Skeletal muscle tissue (tissue), 4 donors: Measurements from ENCODE around the gene LHCGR. TPM values are rescaled to one million over a fixed set of nuclear protein-coding genes. Genes with fewer than 3 reads are reported as not detected.
"Not testable (repeated sequence)": the region's sequence is repeated elsewhere in the genome, so short reads cannot be mapped to it uniquely, and the experiment has no call there.

Source experiments
- H3K27ac ChIP-seq: one replicate; pipeline ENCODE4 v1.7.0; 2013; ENCODE audit warnings: mild to moderate bottlenecking, low read depth, low read length, inconsistent platforms
- H3K27me3 ChIP-seq, 3 donors: one replicate each; pipeline ENCODE4 v1.7.0; 2013; ENCODE audit warnings: low read length in 3 of 3; ENCODE audit not compliant: control insufficient read depth in 3 of 3, insufficient read depth in 3 of 3
- H3K36me3 ChIP-seq, 3 donors: one replicate each; pipeline ENCODE4 v1.7.0; 2013; ENCODE audit warnings: low read length in 3 of 3; ENCODE audit not compliant: control insufficient read depth in 3 of 3, insufficient read depth in 3 of 3
- H3K4me1 ChIP-seq, 3 donors: one replicate each; pipeline ENCODE4 v1.7.0; 2013; ENCODE audit warnings: low read length in 3 of 3, mild to moderate bottlenecking in 3 of 3; ENCODE audit not compliant: control insufficient read depth in 3 of 3, insufficient read depth in 3 of 3
- H3K4me3 ChIP-seq, 3 donors: one replicate each; pipeline ENCODE4 v1.7.0; 2013; ENCODE audit warnings: low read length in 3 of 3
- H3K9ac ChIP-seq, 3 donors: one replicate each; pipeline ENCODE4 v1.7.0; 2013; ENCODE audit warnings: low read length in 3 of 3, mild to moderate bottlenecking in 3 of 3, moderate library complexity in 2 of 3, low read depth in 1 of 3
- H3K9me3 ChIP-seq, 3 donors: one replicate each; pipeline ENCODE4 v1.7.0; 2013; ENCODE audit warnings: low read length in 3 of 3; ENCODE audit not compliant: control insufficient read depth in 3 of 3
- total RNA-seq: library from RNA; depleted of rRNA; stranded (reverse); fragments of >200 nt; gene quantifications from one replicate; pipeline ENCODE4 v1.2.3, GENCODE V29; 2014
- donor health status: Osteomylitis.

The LHCGR gene
- total RNA-seq, 1 donor from 2014 or later = 4.2 TPM

GRCh38 chr2:48749291-48750127 lies 6.0 kb downstream of the LHCGR start:
- Histone ChIP-seq H3K4me3 (no peak overlapping the region), H3K9ac (no peak overlapping the region), H3K4me1 (no peaks in the 10 kb centered on the region), H3K27ac (no peak overlapping the region), H3K9me3 (no peaks in the 10 kb centered on the region), H3K27me3 (peaks cover 0 to under 1% (median 0%) of the 10 kb centered on the region in 3 donors), H3K36me3 (no peaks in the 10 kb centered on the region)

GRCh38 chr2:48747319-48747718 lies 8.2 kb downstream of the LHCGR start:
- no peaks in the 10 kb centered on the region for H3K36me3 ChIP-seq
- no peak overlapping the region for H3K9ac ChIP-seq
- H3K27me3 ChIP-seq = no peaks in the 10 kb centered on the region
- H3K4me1 ChIP-seq = no peaks in the 10 kb centered on the region
- no peaks in the 10 kb centered on the region for H3K9me3 ChIP-seq
- no peak overlapping the region for H3K4me3 ChIP-seq
- H3K27ac ChIP-seq = no peak overlapping the region

- H3K4me3 ChIP-seq, H3K27ac ChIP-seq, H3K4me1 ChIP-seq, H3K9ac ChIP-seq, H3K27me3 ChIP-seq, H3K36me3 ChIP-seq, H3K9me3 ChIP-seq: not testable (repeated sequence)
These were observed 16.3 kb downstream of the LHCGR start for GRCh38 chr2:48739236-48739635.

GRCh38 chr2:48738806-48739205 lies 16.7 kb downstream of the LHCGR start:
- Histone ChIP-seq H3K27ac (no peak overlapping the region), H3K9me3 (no peaks in the 10 kb centered on the region), H3K4me3 (no peak overlapping the region), H3K4me1 (no peaks in the 10 kb centered on the region), H3K27me3 (no peaks in the 10 kb centered on the region), H3K9ac (no peak overlapping the region), H3K36me3 (no peaks in the 10 kb centered on the region)

GRCh38 chr2:48736251-48736650 lies 19.3 kb downstream of the LHCGR start:
- H3K27ac ChIP-seq = no peak overlapping the region
- no peaks in the 10 kb centered on the region for H3K9me3 ChIP-seq
- H3K36me3 ChIP-seq = no peaks in the 10 kb centered on the region
- no peak overlapping the region for H3K4me3 ChIP-seq
- no peaks in the 10 kb centered on the region for H3K4me1 ChIP-seq
- no peak overlapping the region for H3K9ac ChIP-seq
- no peaks in the 10 kb centered on the region for H3K27me3 ChIP-seq

GRCh38 chr2:48734576-48735303 lies 20.8 kb downstream of the LHCGR start:
- Histone ChIP-seq H3K9me3 (no peaks in the 10 kb centered on the region), H3K27me3 (no peaks in the 10 kb centered on the region), H3K9ac (no peak overlapping the region), H3K36me3 (no peaks in the 10 kb centered on the region), H3K27ac (no peak overlapping the region), H3K4me3 (no peak overlapping the region), H3K4me1 (no peaks in the 10 kb centered on the region)

GRCh38 chr2:48733067-48733503 lies 22.4 kb downstream of the LHCGR start:
- Histone ChIP-seq H3K36me3 (no peaks in the 10 kb centered on the region), H3K9me3 (no peaks in the 10 kb centered on the region), H3K27ac (no peak overlapping the region), H3K4me3 (no peak overlapping the region), H3K4me1 (no peaks in the 10 kb centered on the region), H3K27me3 (no peaks in the 10 kb centered on the region), H3K9ac (no peak overlapping the region)

- H3K4me1 ChIP-seq = no peaks in the 10 kb centered on the region
- no peaks in the 10 kb centered on the region for H3K27me3 ChIP-seq
- H3K9me3 ChIP-seq = no peaks in the 10 kb centered on the region
- H3K9ac ChIP-seq = no peak overlapping the region
- H3K4me3 ChIP-seq = no peak overlapping the region
- H3K36me3 ChIP-seq = no peaks in the 10 kb centered on the region
- no peak overlapping the region for H3K27ac ChIP-seq
These were observed 26.7 kb downstream of the LHCGR start for GRCh38 chr2:48728840-48729239.

GRCh38 chr2:48728295-48728694 lies 27.2 kb downstream of the LHCGR start:
- Histone ChIP-seq H3K4me1 (no peaks in the 10 kb centered on the region), H3K27me3 (no peaks in the 10 kb centered on the region), H3K27ac (no peak overlapping the region), H3K9ac (no peak overlapping the region), H3K9me3 (no peaks in the 10 kb centered on the region), H3K4me3 (no peak overlapping the region), H3K36me3 (no peaks in the 10 kb centered on the region)

- no peaks in the 10 kb centered on the region for H3K9me3 ChIP-seq
- H3K4me3 ChIP-seq = no peak overlapping the region
- no peak overlapping the region for H3K9ac ChIP-seq
- no peaks in the 10 kb centered on the region for H3K36me3 ChIP-seq
- no peaks in the 10 kb centered on the region for H3K27me3 ChIP-seq
- H3K4me1 ChIP-seq = no peaks in the 10 kb centered on the region
- no peak overlapping the region for H3K27ac ChIP-seq
These were observed 28.0 kb downstream of the LHCGR start for GRCh38 chr2:48727560-48727959.
